OCI-LY1 (cell line): ENCODE data around the gene MYOF.
"Not testable (repeated sequence)": the region's sequence is repeated elsewhere in the genome, so short reads cannot be mapped to it uniquely, and the experiment has no call there.

Experiments
- H2AFZ ChIP-seq: fragments of 200-600 bp; sonication (generic), shearing (Covaris generic); 2 replicates; pipeline ENCODE4 v1.6.0; 2014; ENCODE audit warnings: antibody characterized with exemption, mild to moderate bottlenecking, low read length
- H3F3A ChIP-seq: fragments of 200-600 bp; sonication (generic), shearing (Covaris generic); 2 replicates; pipeline ENCODE4 v1.6.0; 2014; ENCODE audit warnings: mild to moderate bottlenecking, antibody characterized with exemption, low read length, moderate library complexity; ENCODE audit not compliant: insufficient read depth
- H3K27ac ChIP-seq: fragments of 200-600 bp; sonication (generic); 2 replicates; pipeline ENCODE4 v1.5.1; 2014; ENCODE audit warnings: low read length, mixed run types, mild to moderate bottlenecking, low read depth; ENCODE audit not compliant: poor library complexity, severe bottlenecking
- H3K27me3 ChIP-seq: fragments of 200-600 bp; sonication (generic); 2 replicates; pipeline ENCODE4 v1.6.0; 2014; ENCODE audit warnings: antibody characterized with exemption, mild to moderate bottlenecking, low read length, moderate library complexity; ENCODE audit not compliant: insufficient read depth
- H3K36me3 ChIP-seq: fragments of 200-600 bp; sonication (generic); 2 replicates; pipeline ENCODE4 v1.6.1; 2014; ENCODE audit warnings: mild to moderate bottlenecking, antibody characterized with exemption, low read length, moderate library complexity, mixed read lengths; ENCODE audit not compliant: insufficient read depth
- H3K4me1 ChIP-seq: fragments of 200-600 bp; sonication (generic); 2 replicates; pipeline ENCODE4 v1.5.1; 2014; ENCODE audit warnings: mild to moderate bottlenecking, low read length, moderate library complexity; ENCODE audit not compliant: insufficient read depth, severe bottlenecking
- H3K4me2 ChIP-seq: fragments of 200-600 bp; sonication (generic), shearing (Covaris generic); 2 replicates; pipeline ENCODE4 v1.6.1; 2014; ENCODE audit warnings: low read length
- H3K4me3 ChIP-seq: fragments of 200-600 bp; sonication (generic); 2 replicates; pipeline ENCODE4 v1.5.1; 2014; ENCODE audit warnings: low read length, low read depth, mild to moderate bottlenecking, mixed read lengths; ENCODE audit not compliant: poor library complexity, severe bottlenecking
- H3K79me2 ChIP-seq: fragments of 200-600 bp; shearing (Covaris generic); 2 replicates; pipeline ENCODE4 v1.6.1; 2016; ENCODE audit warnings: mixed run types, low read length, mixed read lengths; ENCODE audit not compliant: insufficient read depth
- H3K9ac ChIP-seq: fragments of 200-600 bp; sonication (generic), shearing (Covaris generic); 2 replicates; pipeline ENCODE4 v1.6.1; 2014; ENCODE audit warnings: mild to moderate bottlenecking, low read length, mixed read lengths
- H3K9me2 ChIP-seq: fragments of 200-600 bp; sonication (generic), shearing (Covaris generic); 2 replicates; pipeline ENCODE4 v1.6.1; 2014; ENCODE audit warnings: low read depth, mild to moderate bottlenecking, low read length, mixed read lengths
- H3K9me3 ChIP-seq: fragments of 200-600 bp; shearing (Covaris generic); 2 replicates; pipeline ENCODE4 v1.6.1; 2014; ENCODE audit warnings: low read length, mixed read lengths
- H4K20me1 ChIP-seq: fragments of 200-600 bp; sonication (generic), shearing (Covaris generic); 2 replicates; pipeline ENCODE4 v1.6.0; 2016; ENCODE audit warnings: mild to moderate bottlenecking, low read length; ENCODE audit not compliant: insufficient read depth
- CTCF ChIP-seq: fragments of 200-600 bp; sonication (generic), shearing (Covaris generic); IDR thresholded peaks from 2 replicates; pipeline ENCODE4 v1.5.1; 2017; ENCODE audit warnings: mild to moderate bottlenecking, antibody characterized with exemption, low read length, moderate library complexity, mixed read lengths
- EZH2 ChIP-seq: fragments of 200-600 bp; sonication (generic), shearing (Covaris generic); IDR thresholded peaks from 2 replicates; pipeline ENCODE4 v1.8.0; 2017; ENCODE audit warnings: borderline replicate concordance, mixed run types, mild to moderate bottlenecking, antibody characterized with exemption, low read length, moderate library complexity, mixed read lengths

Gene MYOF

GRCh38 chr10:93287775-93288174 lies 194.4 kb downstream of the MYOF start:
- TF ChIP-seq EZH2 (no peak), CTCF (no peak)
- no peak overlapping the region for H2AFZ ChIP-seq
- H3F3A ChIP-seq = no peaks in the 10 kb centered on the region
- no peaks in the 10 kb centered on the region for H3K9me3 ChIP-seq
- no peak overlapping the region for H3K4me2 ChIP-seq
- no peaks in the 10 kb centered on the region for H3K27me3 ChIP-seq
- no peaks in the 10 kb centered on the region for H4K20me1 ChIP-seq
- H3K4me1 ChIP-seq = no peaks in the 10 kb centered on the region
- H3K4me3 ChIP-seq = no peak overlapping the region
- H3K36me3 ChIP-seq = no peaks in the 10 kb centered on the region
- H3K9ac ChIP-seq = no peak overlapping the region
- no peaks in the 10 kb centered on the region for H3K9me2 ChIP-seq
- no peaks in the 10 kb centered on the region for H3K79me2 ChIP-seq
- no peak overlapping the region for H3K27ac ChIP-seq

GRCh38 chr10:93284246-93284645 lies 197.9 kb downstream of the MYOF start:
- H3K4me3 ChIP-seq, H4K20me1 ChIP-seq, H2AFZ ChIP-seq, H3K79me2 ChIP-seq, H3K27ac ChIP-seq, H3K27me3 ChIP-seq, H3K9ac ChIP-seq, H3F3A ChIP-seq, H3K4me1 ChIP-seq, H3K9me3 ChIP-seq, H3K9me2 ChIP-seq, H3K36me3 ChIP-seq, H3K4me2 ChIP-seq: not testable (repeated sequence)

GRCh38 chr10:93281367-93281720 lies 200.8 kb downstream of the MYOF start:
- H3K27ac ChIP-seq = no peak overlapping the region

More at GRCh38 chr10:93281367-93281720, 200.8 kb downstream of the MYOF start:
- Histone ChIP-seq H3K36me3 (no peaks in the 10 kb centered on the region), H3K4me3 (no peak overlapping the region), H3K9ac (no peak overlapping the region), H3F3A (no peaks in the 10 kb centered on the region), H3K4me1 (no peaks in the 10 kb centered on the region), H3K9me3 (no peaks in the 10 kb centered on the region), H3K4me2 (no peak overlapping the region), H3K9me2 (no peaks in the 10 kb centered on the region), H2AFZ (no peak overlapping the region), H3K27me3 (no peaks in the 10 kb centered on the region), H3K79me2 (no peaks in the 10 kb centered on the region), H4K20me1 (no peaks in the 10 kb centered on the region)
- no peak for TF ChIP-seq EZH2
- TF ChIP-seq CTCF = no peak
